Spleen (tissue), 11 donors: ENCODE data around the gene MUSTN1. TPM values are rescaled to one million over a fixed set of nuclear protein-coding genes. Genes with fewer than 3 reads are reported as not detected.

Experiments used
- DNase-seq: peaks from one replicate; pipeline ENCODE4 v3.0.0-alpha.2; 2020
- H3K27ac ChIP-seq, 8 donors: fragments of 200-600 bp; sonication (generic) in 7 of 8; 1 replicate in 4 of 8; 2 replicates in 4 of 8; pipeline versions ENCODE4 v1.5.0 to v1.8.0; 2016 to 2021; ENCODE audit warnings: inconsistent platforms in 4 of 8, mild to moderate bottlenecking in 4 of 8, moderate library complexity in 1 of 8
- H3K27me3 ChIP-seq, 7 donors: fragments of 200-600 bp; sonication (generic) in 6 of 7; replicated peaks in 1 of 7; 1 replicate in 4 of 7; 2 replicates in 3 of 7; pipeline versions ENCODE4 v1.5.0 to v1.8.0; 2016 to 2021; ENCODE audit warnings: inconsistent platforms in 3 of 7, mild to moderate bottlenecking in 1 of 7
- H3K36me3 ChIP-seq, 6 donors: fragments of 200-600 bp; sonication (generic) in 5 of 6; 1 replicate in 4 of 6; 2 replicates in 2 of 6; pipeline versions ENCODE4 v1.5.0 to v1.8.0; 2016 to 2021; ENCODE audit warnings: inconsistent platforms in 2 of 6
- H3K4me1 ChIP-seq, 6 donors: fragments of 200-600 bp; sonication (generic) in 5 of 6; 1 replicate in 3 of 6; 2 replicates in 3 of 6; pipeline versions ENCODE4 v1.5.0 to v1.8.0; 2016 to 2021; ENCODE audit warnings: inconsistent platforms in 3 of 6
- H3K4me3 ChIP-seq, 8 donors: fragments of 200-600 bp; sonication (generic) in 7 of 8; 1 replicate in 4 of 8; 2 replicates in 4 of 8; pipeline versions ENCODE4 v1.5.0 to v1.8.0; 2016 to 2021; ENCODE audit warnings: inconsistent platforms in 4 of 8, mild to moderate bottlenecking in 4 of 8, moderate library complexity in 2 of 8
- H3K9me3 ChIP-seq, 8 donors: fragments of 200-600 bp; sonication (generic) in 7 of 8; 1 replicate in 4 of 8; 2 replicates in 4 of 8; pipeline versions ENCODE4 v1.5.0 to v1.8.0; 2016 to 2021; ENCODE audit warnings: inconsistent platforms in 4 of 8
- CTCF ChIP-seq, 11 experiments: fragments of 200-600 bp in 7 of 11; fragments of 450-650 bp in 4 of 11; sonication (generic) in 4 of 11; IDR thresholded peaks in 8 of 11; conservative IDR thresholded peaks in 3 of 11; 1 replicate in 7 of 11; 2 replicates in 4 of 11; pipeline versions ENCODE4 v1.4.0 to v1.8.0; 2016 to 2021; ENCODE audit warnings: antibody characterized with exemption in 11 of 11, inconsistent platforms in 4 of 11, mild to moderate bottlenecking in 1 of 11
- POLR2A ChIP-seq, 3 donors: fragments of 450-650 bp; IDR thresholded peaks; one replicate each; pipeline ENCODE4 v1.5.1; 2017; ENCODE audit warnings: antibody characterized with exemption in 3 of 3, mild to moderate bottlenecking in 1 of 3
- POLR2AphosphoS5 ChIP-seq, 3 donors: sonication (generic); formaldehyde crosslinking; IDR thresholded peaks; one replicate each; pipeline ENCODE4 v1.5.1; 2017; ENCODE audit warnings: antibody characterized with exemption in 3 of 3
- WGBS, 5 donors: extraction: QIAGEN DNeasy Blood & Tissue Kit in 3 of 5; methylation state at CpG; one replicate each; pipeline versions ENCODE4 v1.1.5 to v1.1.7; 2013 to 2018; 5-methylcytosine and 5-hydroxymethylcytosine counted together
- intact Hi-C: fragments of 100-400 bp; cut with DNase I; formaldehyde crosslinking; loops from one replicate; pipeline ENCODE4 v1.15.0; 2023; ENCODE audit warnings: low total_unique reads
- polyA plus RNA-seq, 3 donors: library from polyadenylated mRNA; stranded (reverse); fragments of 200-250 nt; gene quantifications; one replicate each; pipeline ENCODE4 v1.2.1, GENCODE V29; 2013
- total RNA-seq, 7 donors: library from RNA; depleted of rRNA in 3 of 7; stranded (reverse); fragments of >200 nt in 3 of 7; fragmentation: NEBNext Ultra II Directional in 4 of 7; extraction: Animal tissue kit (Norgen Biotek cat#: 25700) in 4 of 7; gene quantifications; one replicate each; pipeline versions ENCODE4 v1.1.0 to v1.2.1, GENCODE V29; 2016 to 2021
- donor health status: healthy with polysubstance abuse.
- donor health status: DM: no; HTN: no; CAD: no; lungs with moderate emphysema.
- donor health status: DM: no; HTN: no; CAD: no.
- donor health status: Bipolar disorder and iron deficiency.
- donor health status: healthy.
- donor health status: DM: no; HTN: no; CAD: no.
- donor health status: DM: yes; HTN: yes; CAD: no.

The MUSTN1 gene
- total and polyA plus RNA-seq, 10 donors, result 2.5 to 17.8 (median 5.4) TPM; not detected in 2

- Histone ChIP-seq H3K27ac (no peak overlapping the region), H3K9me3 (no peaks in the 10 kb centered on the region), H3K27me3 (no peaks in the 10 kb centered on the region), H3K4me1 (peaks cover 0 to 9% (median 0%) of the 10 kb centered on the region in 6 donors), H3K4me3 (no peak overlapping the region), H3K36me3 (no peaks in the 10 kb centered on the region)
- intact Hi-C loops, result no loop called here
- TF ChIP-seq POLR2A (IDR thresholded peaks at IDR 0.05), result no peak
- TF ChIP-seq POLR2AphosphoS5 (IDR thresholded peaks at IDR 0.05), result no peak
- TF ChIP-seq CTCF (IDR thresholded peaks at IDR 0.05 in 8 of 11, conservative IDR thresholded peaks at IDR 0.05 in 3 of 11), result no peak
- DNase-seq, result peak; percentile 53
- 83 to 93% (median 86%) methylated on average over 16 of the region's 16 CpGs for WGBS, 5 donors
These were observed 45.7 kb downstream of the MUSTN1 start for GRCh38 chr3:52788890-52789745.

- Histone ChIP-seq H3K27ac (peak overlapping the region in 2 of 8 donors; percentile 21 to 52), H3K9me3 (no peaks in the 10 kb centered on the region), H3K27me3 (no peaks in the 10 kb centered on the region), H3K36me3 (no peaks in the 10 kb centered on the region), H3K4me3 (peak overlapping the region in 1 of 8 donors; percentile 28), H3K4me1 (no peaks in the 10 kb centered on the region)
- WGBS, 5 donors, result 65 to 81% (median 75%) methylated on average over 16 to 17 of the region's 17 CpGs
- TF ChIP-seq CTCF (IDR thresholded peaks at IDR 0.05 in 8 of 11, conservative IDR thresholded peaks at IDR 0.05 in 3 of 11), result no peak
- TF ChIP-seq POLR2AphosphoS5 (IDR thresholded peaks at IDR 0.05), result peak; percentile 20 to 46 (median 41)
- no peak for TF ChIP-seq POLR2A (IDR thresholded peaks at IDR 0.05)
- peak; percentile 72 for DNase-seq
- intact Hi-C loops, result no loop called here
These were observed 46.9 kb downstream of the MUSTN1 start for GRCh38 chr3:52787672-52788625.

DNA sequence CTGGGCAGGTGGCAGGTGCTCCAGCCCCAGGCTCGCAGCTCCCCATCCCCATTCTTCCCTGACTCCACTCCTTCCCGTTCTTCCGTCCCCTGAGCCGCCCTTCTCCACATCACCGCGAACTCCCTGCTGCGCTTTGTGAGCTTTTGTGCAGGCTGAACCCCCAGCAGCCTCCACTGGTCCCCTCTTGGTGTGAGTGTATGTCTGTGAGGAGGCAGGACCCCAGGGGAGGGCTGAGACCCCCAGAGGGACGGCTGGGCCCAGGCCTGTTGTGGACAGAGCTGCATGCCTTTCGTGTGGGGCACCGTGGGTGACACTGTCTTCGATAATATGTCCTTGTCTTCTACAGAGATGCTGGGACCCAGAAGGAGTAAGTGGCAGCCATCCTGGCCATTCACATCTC is 47.6 kb downstream of the MUSTN1 start:
- TF ChIP-seq CTCF (IDR thresholded peaks at IDR 0.05 in 8 of 11, conservative IDR thresholded peaks at IDR 0.05 in 3 of 11) (no peak), POLR2AphosphoS5 (IDR thresholded peaks at IDR 0.05) (no peak), POLR2A (IDR thresholded peaks at IDR 0.05) (no peak)
- intact Hi-C loops, result no loop called here
- Histone ChIP-seq H3K27me3 (no peaks in the 10 kb centered on the region), H3K4me3 (no peak overlapping the region), H3K9me3 (no peaks in the 10 kb centered on the region), H3K27ac (peak overlapping the region in 1 of 8 donors; percentile 52), H3K36me3 (no peaks in the 10 kb centered on the region), H3K4me1 (no peaks in the 10 kb centered on the region)
- WGBS, 5 donors, result 81 to 90% (median 86%) methylated on average over 9 to 11 of the region's 11 CpGs
- DNase-seq, result peak; percentile 36
